ENCODE results near the gene PTPN3.
"Not testable (repeated sequence)": the region's sequence is repeated elsewhere in the genome, so short reads cannot be mapped to it uniquely, and the experiment has no call there.

PTPN3 gene

GRCh38 chr9:109403766-109404320 lies 94.3 kb downstream of the PTPN3 start:
- in situ Hi-C loops (cut with HindIII; ENCODE audit: low sequenced_read_pairs) = no loop called here

- in situ Hi-C loops (cut with HindIII; ENCODE audit: low sequenced_read_pairs) = no loop called here
Observed at GRCh38 chr9:109403116-109403515, 95.0 kb downstream of the PTPN3 start.

GRCh38 chr9:109401990-109402318 lies 96.2 kb downstream of the PTPN3 start:
- in situ Hi-C loops (cut with HindIII; ENCODE audit: low sequenced_read_pairs) = no loop called here

- in situ Hi-C loops (cut with HindIII; ENCODE audit: low sequenced_read_pairs) = no loop called here
Observed at GRCh38 chr9:109401169-109401989, 96.7 kb downstream of the PTPN3 start.

- in situ Hi-C loops (cut with HindIII; ENCODE audit: low sequenced_read_pairs) = no loop called here
Observed at GRCh38 chr9:109399258-109399767, 98.8 kb downstream of the PTPN3 start.

GRCh38 chr9:109391176-109391575 lies 106.9 kb downstream of the PTPN3 start:
- in situ Hi-C loops (cut with HindIII; ENCODE audit: low sequenced_read_pairs) = no loop called here

GRCh38 chr9:109387856-109388255 lies 110.3 kb downstream of the PTPN3 start:
- in situ Hi-C loops (cut with HindIII; ENCODE audit: low sequenced_read_pairs) = loop anchor here (5.0 kb wide), 1 partner anchor 106 kb away; no protein-coding TSS in a partner anchor

- in situ Hi-C loops (cut with HindIII; ENCODE audit: low sequenced_read_pairs) = loop anchor here (5.0 kb wide), 1 partner anchor 105 kb away; no protein-coding TSS in a partner anchor
Observed at GRCh38 chr9:109387206-109387605, 110.9 kb downstream of the PTPN3 start.

- in situ Hi-C loops (cut with HindIII; ENCODE audit: low sequenced_read_pairs) = loop anchor here (5.0 kb wide), 1 partner anchor 103 kb away; no protein-coding TSS in a partner anchor
Observed at GRCh38 chr9:109385499-109385898, 112.6 kb downstream of the PTPN3 start.

GRCh38 chr9:109383947-109384346 lies 114.2 kb downstream of the PTPN3 start:
- in situ Hi-C loops (cut with HindIII; ENCODE audit: low sequenced_read_pairs) = no loop called here

- in situ Hi-C loops (cut with HindIII; ENCODE audit: low sequenced_read_pairs) = no loop called here
Observed at GRCh38 chr9:109383356-109383755, 114.8 kb downstream of the PTPN3 start.

- in situ Hi-C loops (cut with HindIII; ENCODE audit: low sequenced_read_pairs) = no loop called here
Observed at GRCh38 chr9:109382585-109382984, 115.5 kb downstream of the PTPN3 start.

GRCh38 chr9:109382182-109382581 lies 115.9 kb downstream of the PTPN3 start:
- in situ Hi-C loops (cut with HindIII; ENCODE audit: low sequenced_read_pairs) = no loop called here

GRCh38 chr9:109381011-109381729 lies 116.9 kb downstream of the PTPN3 start:
- in situ Hi-C loops (cut with HindIII; ENCODE audit: low sequenced_read_pairs) = no loop called here

GRCh38 chr9:109379513-109379912 lies 118.6 kb downstream of the PTPN3 start:
- in situ Hi-C loops (cut with HindIII; ENCODE audit: low sequenced_read_pairs) = no loop called here

- in situ Hi-C loops (cut with HindIII; ENCODE audit: low sequenced_read_pairs) = no loop called here
Observed at GRCh38 chr9:109378316-109378715, 119.8 kb downstream of the PTPN3 start.

GRCh38 chr9:109372246-109372645 lies 125.9 kb downstream of the PTPN3 start:
- in situ Hi-C loops (cut with HindIII; ENCODE audit: low sequenced_read_pairs) = no loop called here

GRCh38 chr9:109371374-109371773 lies 126.7 kb downstream of the PTPN3 start:
- in situ Hi-C loops (cut with HindIII; ENCODE audit: low sequenced_read_pairs) = no loop called here

GRCh38 chr9:109369285-109369684 lies 128.8 kb downstream of the PTPN3 start:
- in situ Hi-C loops (cut with HindIII; ENCODE audit: low sequenced_read_pairs) = no loop called here

GRCh38 chr9:109360771-109361170 lies 137.3 kb downstream of the PTPN3 start:
- in situ Hi-C loops (cut with HindIII; ENCODE audit: low sequenced_read_pairs) = no loop called here

- in situ Hi-C loops (cut with HindIII; ENCODE audit: low sequenced_read_pairs) = not testable (repeated sequence)
Observed at GRCh38 chr9:109358968-109359603, 139.0 kb downstream of the PTPN3 start.
